ENCODE data around the gene AFAP1L2.

AFAP1L2 gene

GRCh38 chr10:114309364-114309651 lies 95.0 kb downstream of the AFAP1L2 start:
- TF ChIP-seq CTCF (IDR thresholded peaks at IDR 0.05; ENCODE audit: low read depth, low read length) (no peak), EZH2phosphoT487 (IDR thresholded peaks at IDR 0.05; ENCODE audit: low read depth) (no peak)
- Histone ChIP-seq H3K27ac (ENCODE audit: low read length) (no peak overlapping the region), H3K4me1 (ENCODE audit: low read length) (no peaks in the 10 kb centered on the region), H2AFZ (ENCODE audit: low read depth, low read length) (no peak overlapping the region), H3K9ac (ENCODE audit: low read length) (no peak overlapping the region), H3K27me3 (ENCODE audit: low read depth, low read length) (peaks cover 9% of the 10 kb centered on the region; the same call in 1 of the 2 replicates), H3K4me3 (ENCODE audit: low read length) (no peak overlapping the region), H4K20me1 (ENCODE audit: insufficient read depth, low read length) (no peaks in the 10 kb centered on the region), H3K79me2 (ENCODE audit: low read length) (no peaks in the 10 kb centered on the region), H3K36me3 (replicated peaks; ENCODE audit: low read depth, low read length) (no peaks in the 10 kb centered on the region), H3K4me2 (ENCODE audit: low read length) (no peak overlapping the region), H3K9me3 (ENCODE audit: insufficient read depth, low read length) (no peaks in the 10 kb centered on the region)

- Histone ChIP-seq H2AFZ (ENCODE audit: low read depth, low read length) (no peak overlapping the region), H3K9me3 (ENCODE audit: insufficient read depth, low read length) (no peaks in the 10 kb centered on the region), H3K36me3 (replicated peaks; ENCODE audit: low read depth, low read length) (no peaks in the 10 kb centered on the region), H3K4me3 (ENCODE audit: low read length) (no peak overlapping the region), H3K79me2 (ENCODE audit: low read length) (no peaks in the 10 kb centered on the region), H3K9ac (ENCODE audit: low read length) (no peak overlapping the region), H3K27ac (ENCODE audit: low read length) (no peak overlapping the region), H3K4me2 (ENCODE audit: low read length) (no peak overlapping the region), H3K27me3 (ENCODE audit: low read depth, low read length) (peaks cover 9% of the 10 kb centered on the region; the same call in 1 of the 2 replicates), H4K20me1 (ENCODE audit: insufficient read depth, low read length) (no peaks in the 10 kb centered on the region), H3K4me1 (ENCODE audit: low read length) (no peaks in the 10 kb centered on the region)
- TF ChIP-seq EZH2phosphoT487 (IDR thresholded peaks at IDR 0.05; ENCODE audit: low read depth) (no peak), CTCF (IDR thresholded peaks at IDR 0.05; ENCODE audit: low read depth, low read length) (no peak)
Observed at GRCh38 chr10:114308531-114309363, 95.6 kb downstream of the AFAP1L2 start.

- Histone ChIP-seq H3K36me3 (replicated peaks; ENCODE audit: low read depth, low read length) (no peaks in the 10 kb centered on the region), H3K9ac (ENCODE audit: low read length) (no peak overlapping the region), H3K27ac (ENCODE audit: low read length) (no peak overlapping the region), H3K4me2 (ENCODE audit: low read length) (no peak overlapping the region), H3K4me1 (ENCODE audit: low read length) (no peaks in the 10 kb centered on the region), H2AFZ (ENCODE audit: low read depth, low read length) (no peak overlapping the region), H3K27me3 (ENCODE audit: low read depth, low read length) (peaks cover 9% of the 10 kb centered on the region; the same call in 1 of the 2 replicates), H4K20me1 (ENCODE audit: insufficient read depth, low read length) (no peaks in the 10 kb centered on the region), H3K9me3 (ENCODE audit: insufficient read depth, low read length) (no peaks in the 10 kb centered on the region), H3K79me2 (ENCODE audit: low read length) (no peaks in the 10 kb centered on the region), H3K4me3 (ENCODE audit: low read length) (no peak overlapping the region)
- TF ChIP-seq CTCF (IDR thresholded peaks at IDR 0.05; ENCODE audit: low read depth, low read length), result no peak
- no peak for TF ChIP-seq EZH2phosphoT487 (IDR thresholded peaks at IDR 0.05; ENCODE audit: low read depth)
Observed at GRCh38 chr10:114307731-114308130, 96.6 kb downstream of the AFAP1L2 start.

GRCh38 chr10:114306116-114306973 lies 98.0 kb downstream of the AFAP1L2 start:
- Histone ChIP-seq H3K4me3 (ENCODE audit: low read length) (no peak overlapping the region), H3K27me3 (ENCODE audit: low read depth, low read length) (peaks cover 9% of the 10 kb centered on the region; the same call in 1 of the 2 replicates), H3K4me2 (ENCODE audit: low read length) (no peak overlapping the region), H3K27ac (ENCODE audit: low read length) (no peak overlapping the region), H3K9ac (ENCODE audit: low read length) (no peak overlapping the region), H3K4me1 (ENCODE audit: low read length) (no peaks in the 10 kb centered on the region), H2AFZ (ENCODE audit: low read depth, low read length) (no peak overlapping the region), H3K79me2 (ENCODE audit: low read length) (no peaks in the 10 kb centered on the region), H4K20me1 (ENCODE audit: insufficient read depth, low read length) (no peaks in the 10 kb centered on the region), H3K36me3 (replicated peaks; ENCODE audit: low read depth, low read length) (no peaks in the 10 kb centered on the region), H3K9me3 (ENCODE audit: insufficient read depth, low read length) (no peaks in the 10 kb centered on the region)
- TF ChIP-seq CTCF (IDR thresholded peaks at IDR 0.05; ENCODE audit: low read depth, low read length) (no peak), EZH2phosphoT487 (IDR thresholded peaks at IDR 0.05; ENCODE audit: low read depth) (no peak)
